Occipital lobe (tissue), 2 donors: ENCODE data around the gene TC2N. TPM values are rescaled to one million over a fixed set of nuclear protein-coding genes. Genes with fewer than 3 reads are reported as not detected.
"Not testable (repeated sequence)": the region's sequence is repeated elsewhere in the genome, so short reads cannot be mapped to it uniquely, and the experiment has no call there.

ENCODE experiments used
- DNase-seq: peaks from one replicate; lab custom pipeline; 2025; lab: John Stamatoyannopoulos, UW
- total RNA-seq: library from RNA; depleted of rRNA; stranded (reverse); fragments of >200 nt; gene quantifications from one replicate; pipeline ENCODE4 v1.2.3, GENCODE V29; 2014

TC2N gene
- 22.8 TPM for total RNA-seq

- no peak for DNase-seq
Observed at GRCh38 chr14:91867316-91867988, at the start of gene TC2N. Gene TC2N, minus strand, starts transcription at chr14:91867536. Its CDS starts 53,767 bp downstream, at chr14:91813769.

- no peak for DNase-seq
Observed at GRCh38 chr14:91912035-91912434, 44.7 kb upstream of the TC2N start.

GRCh38 chr14:91911474-91912032 lies 44.2 kb upstream of the TC2N start:
- DNase-seq: no peak

GRCh38 chr14:91910196-91910595 lies 42.9 kb upstream of the TC2N start:
- no peak for DNase-seq

- no peak for DNase-seq
Observed at GRCh38 chr14:91906374-91906773, 39.0 kb upstream of the TC2N start.

- DNase-seq: no peak
Observed at GRCh38 chr14:91904956-91905645, 37.8 kb upstream of the TC2N start.

- DNase-seq: no peak
Observed at GRCh38 chr14:91904483-91904882, 37.1 kb upstream of the TC2N start.

GRCh38 chr14:91903070-91903469 lies 35.7 kb upstream of the TC2N start:
- DNase-seq: no peak

GRCh38 chr14:91902336-91902735 lies 35.0 kb upstream of the TC2N start:
- no peak for DNase-seq

GRCh38 chr14:91901449-91902226 lies 34.3 kb upstream of the TC2N start:
- no peak for DNase-seq

- DNase-seq: no peak
Observed at GRCh38 chr14:91899806-91900205, 32.5 kb upstream of the TC2N start.

- no peak for DNase-seq
Observed at GRCh38 chr14:91899213-91899612, 31.9 kb upstream of the TC2N start.

GRCh38 chr14:91898372-91898771 lies 31.0 kb upstream of the TC2N start:
- no peak for DNase-seq

- DNase-seq: not testable (repeated sequence)
Observed at GRCh38 chr14:91897716-91898115, 30.4 kb upstream of the TC2N start.

- DNase-seq: peak; percentile 69
Observed at GRCh38 chr14:91897106-91897701, 29.9 kb upstream of the TC2N start.

- no peak for DNase-seq
Observed at GRCh38 chr14:91896419-91896818, 29.1 kb upstream of the TC2N start.

GRCh38 chr14:91893669-91894068 lies 26.3 kb upstream of the TC2N start:
- no peak for DNase-seq

GRCh38 chr14:91893007-91893406 lies 25.7 kb upstream of the TC2N start:
- no peak for DNase-seq

GRCh38 chr14:91891721-91892220 lies 24.4 kb upstream of the TC2N start:
- DNase-seq: peak; percentile 58

GRCh38 chr14:91891101-91891500 lies 23.8 kb upstream of the TC2N start:
- DNase-seq: no peak

GRCh38 chr14:91890291-91890749 lies 23.0 kb upstream of the TC2N start:
- peak; percentile 21 for DNase-seq
